HG02970 (cell line): Measurements from ENCODE around the gene HDAC10.
"Not testable (repeated sequence)": the region's sequence is repeated elsewhere in the genome, so short reads cannot be mapped to it uniquely, and the experiment has no call there.

ENCODE experiments used
- ATAC-seq: cut with Tn5 transposase; IDR thresholded peaks from one replicate; pipeline ENCODE4 v1.9.1; 2021; ENCODE audit warnings: mild to moderate bottlenecking, moderate library complexity, moderate number of reproducible peaks; ENCODE audit not compliant: unreplicated experiment, low FRiP score

The HDAC10 gene

DNA sequence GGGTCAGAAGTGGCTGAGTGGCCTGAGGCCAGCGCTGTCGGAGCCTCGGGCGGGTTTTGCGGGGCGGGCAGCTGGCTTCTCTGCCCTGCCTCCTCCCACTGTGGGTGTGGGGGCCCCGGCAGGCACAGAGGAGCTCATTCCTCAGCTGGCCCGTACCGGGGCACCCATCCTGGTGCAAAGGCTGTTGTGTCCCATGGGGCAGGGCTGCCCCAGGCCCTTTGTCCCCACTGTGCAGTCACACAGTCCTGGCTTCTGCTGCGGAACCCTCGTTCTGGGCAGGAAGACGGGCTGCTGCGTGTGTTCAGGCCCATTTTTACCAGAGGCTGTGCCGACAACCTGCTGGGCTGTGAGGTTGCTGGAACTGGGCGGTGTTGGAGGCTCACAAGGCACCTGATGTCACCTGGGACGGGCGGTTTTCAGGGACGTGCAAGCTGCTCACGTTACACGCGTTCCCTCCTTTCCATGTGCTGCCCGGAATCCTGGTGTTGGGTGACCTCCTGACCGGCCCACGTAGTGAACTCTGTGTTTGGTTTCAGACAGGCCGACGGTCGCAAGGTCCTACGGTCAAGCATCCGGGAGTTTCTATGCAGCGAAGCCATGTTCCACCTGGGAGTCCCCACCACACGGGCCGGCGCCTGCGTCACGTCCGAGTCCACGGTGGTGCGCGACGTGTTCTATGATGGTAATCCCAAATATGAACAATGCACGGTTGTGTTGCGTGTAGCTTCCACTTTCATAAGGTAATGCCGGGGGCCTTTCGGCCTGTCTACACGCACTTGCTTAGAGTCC, 45.1 kb downstream of the HDAC10 start:
- no peak for ATAC-seq

DNA sequence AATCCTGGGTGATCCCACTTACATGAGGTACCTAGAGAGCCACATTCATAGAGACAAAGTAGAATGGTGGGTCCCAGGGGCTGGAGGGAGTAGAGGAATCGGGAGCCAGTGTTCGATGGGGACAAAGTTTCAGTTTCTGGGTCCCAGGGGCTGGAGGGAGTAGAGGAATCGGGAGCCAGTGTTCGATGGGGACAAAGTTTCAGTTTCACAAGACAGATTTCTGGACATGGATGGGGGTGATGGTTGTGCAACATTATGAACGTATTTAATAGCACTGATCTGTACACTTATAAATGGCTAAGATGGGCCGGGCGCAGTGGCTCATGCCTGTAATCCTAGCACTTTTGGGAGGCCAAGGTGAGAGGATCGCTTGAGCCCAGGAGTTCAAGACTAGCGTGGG, 46.1 kb downstream of the HDAC10 start:
- not testable (repeated sequence) for ATAC-seq

GRCh38 chr22:50204571-50204970, 46.5 kb downstream of the HDAC10 start:
- ATAC-seq = no peak

GRCh38 chr22:50203288-50203687, 47.8 kb downstream of the HDAC10 start:
- ATAC-seq = no peak

- no peak for ATAC-seq
Observed at GRCh38 chr22:50202130-50202666, 48.9 kb downstream of the HDAC10 start.

- ATAC-seq = peak; percentile 29
Observed at GRCh38 chr22:50201191-50202129, 49.6 kb downstream of the HDAC10 start.

- ATAC-seq = peak; percentile 67
Observed at GRCh38 chr22:50200461-50201190, 50.4 kb downstream of the HDAC10 start, which contains the start of gene SELENOO. SELENOO (plus strand) TSS chr22:50201011; CDS start chr22:50201037, 26 bp downstream.

DNA sequence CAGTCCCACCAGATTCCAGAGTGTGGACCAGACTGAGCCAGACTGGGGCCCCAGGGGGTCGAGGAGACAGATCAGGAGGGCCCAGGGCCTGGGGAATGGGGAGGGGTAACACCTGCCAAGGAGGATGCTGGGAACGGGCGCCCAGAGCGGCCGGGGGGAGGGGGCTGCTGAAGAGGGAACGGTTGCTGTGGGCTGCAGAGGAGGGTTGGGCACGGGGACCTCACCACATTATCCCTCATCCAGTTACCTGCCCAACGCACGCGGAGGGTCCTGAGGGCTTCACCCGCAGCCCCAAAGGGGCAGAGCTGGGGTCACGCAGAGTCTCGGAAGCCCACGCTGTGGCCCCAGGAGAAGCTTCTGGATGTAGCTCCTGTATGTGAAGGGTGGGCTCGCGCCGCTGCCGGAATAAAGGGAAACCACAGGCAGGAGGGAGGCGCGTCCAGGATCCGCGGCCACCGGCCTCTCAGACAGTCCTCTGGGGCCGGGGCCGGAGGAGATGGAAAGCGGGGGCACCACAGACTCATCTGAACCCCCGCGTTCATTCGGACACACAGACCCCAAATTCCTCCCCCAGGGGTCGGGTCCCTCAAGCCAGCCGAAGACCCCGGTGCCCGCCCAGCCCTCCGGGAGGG, 51.1 kb downstream of the HDAC10 start:
- ATAC-seq = no peak

DNA sequence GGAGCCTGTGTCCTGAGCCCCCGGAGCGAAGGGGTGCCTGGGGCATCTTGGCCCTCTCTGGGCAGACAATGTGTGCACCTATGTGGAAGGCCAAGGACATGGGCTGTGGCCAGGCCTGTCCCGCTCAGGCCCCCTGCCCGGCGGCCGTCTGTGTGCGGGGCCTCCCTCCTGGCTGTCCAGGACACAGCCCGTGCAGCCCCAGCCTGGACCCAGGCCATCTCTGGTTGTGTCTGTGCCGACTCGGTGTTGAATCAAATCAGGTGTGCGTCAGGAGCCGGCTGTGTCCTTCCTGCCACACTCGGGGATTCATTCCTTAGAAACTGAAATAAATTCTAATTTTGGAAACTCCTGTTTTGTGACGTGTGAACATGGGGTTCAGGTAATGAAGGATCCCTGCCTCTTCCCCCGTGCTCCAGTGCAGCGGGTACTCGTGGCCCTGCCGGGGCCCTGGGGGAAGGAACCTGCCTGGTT, 51.8 kb downstream of the HDAC10 start:
- ATAC-seq = no peak

DNA sequence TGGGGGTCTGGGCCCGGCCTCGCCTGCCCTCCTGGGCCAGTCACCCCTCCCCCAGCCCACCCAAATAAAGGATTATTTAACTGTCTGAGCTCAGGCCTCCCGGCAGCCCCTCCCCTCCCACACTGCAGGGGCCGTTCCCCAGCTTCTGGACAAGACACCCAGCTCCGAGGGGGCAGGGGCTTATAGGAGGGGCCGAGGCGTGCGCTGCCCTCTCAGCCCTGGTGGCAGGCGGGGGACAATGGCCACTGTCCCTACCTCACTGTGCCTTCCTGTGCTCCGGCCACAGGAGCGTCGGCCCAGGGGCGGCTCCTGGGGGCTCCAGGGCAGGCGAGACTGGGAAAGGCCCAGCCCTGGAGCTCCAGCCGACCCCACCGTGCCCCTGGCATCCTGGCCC, 52.4 kb downstream of the HDAC10 start:
- no peak for ATAC-seq

- no peak for ATAC-seq
Observed at GRCh38 chr22:50197856-50198623, 53.0 kb downstream of the HDAC10 start.

GRCh38 chr22:50197000-50197800, 53.9 kb downstream of the HDAC10 start:
- no peak for ATAC-seq

DNA sequence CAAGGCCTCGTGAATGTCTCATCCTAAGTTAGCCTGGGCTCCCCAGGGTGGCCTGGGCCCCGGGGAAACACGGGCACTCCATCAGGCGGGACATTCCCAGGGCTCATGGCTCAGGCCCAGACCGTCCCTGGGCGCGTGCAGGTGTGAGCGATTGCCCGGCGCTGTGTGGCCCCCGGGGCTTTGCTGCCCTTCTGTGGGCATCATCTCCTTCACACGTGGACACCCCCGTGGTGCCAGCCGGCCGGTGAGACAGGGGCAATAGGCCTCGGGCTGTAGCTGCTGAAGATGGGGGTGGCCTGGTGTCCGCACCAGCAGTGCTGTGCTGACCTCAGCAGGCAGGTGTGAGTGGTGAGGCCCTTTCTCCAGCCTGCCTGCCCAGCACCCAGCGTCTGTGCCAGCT, 54.8 kb downstream of the HDAC10 start:
- no peak for ATAC-seq
